IPS DF 4.7 (cell line): ENCODE results near the gene SLC39A11.
"Not testable (repeated sequence)": the region's sequence is repeated elsewhere in the genome, so short reads cannot be mapped to it uniquely, and the experiment has no call there.

Experiments used
- DNase-seq: peaks from one replicate; pipeline ENCODE4 v3.0.0-alpha.2; 2013; ENCODE audit warnings: low spot score; ENCODE audit errors: extremely low read depth

Gene SLC39A11

GRCh38 chr17:73107191-73107590, 14.7 kb upstream of the SLC39A11 start:
- DNase-seq, result no peak

DNA sequence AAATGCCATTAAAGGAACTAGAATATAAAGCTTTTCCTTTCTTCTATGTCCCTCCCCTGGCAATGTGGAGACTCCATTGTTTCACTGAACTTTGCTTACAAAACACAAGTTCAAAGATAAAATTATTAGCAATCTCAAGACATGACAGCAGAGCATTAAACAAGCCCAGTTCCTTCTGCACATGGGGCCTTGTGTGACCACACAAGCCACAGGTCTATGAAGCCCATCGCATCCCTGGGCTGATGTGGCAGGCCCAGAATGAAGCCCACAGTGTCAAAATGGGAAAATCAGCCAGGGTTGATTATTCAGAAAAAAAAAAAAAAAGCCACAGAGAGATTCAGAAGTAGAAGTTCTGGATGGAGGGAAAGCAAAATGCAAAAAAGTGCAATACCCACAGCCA, 12.9 kb upstream of the SLC39A11 start:
- no peak for DNase-seq

DNA sequence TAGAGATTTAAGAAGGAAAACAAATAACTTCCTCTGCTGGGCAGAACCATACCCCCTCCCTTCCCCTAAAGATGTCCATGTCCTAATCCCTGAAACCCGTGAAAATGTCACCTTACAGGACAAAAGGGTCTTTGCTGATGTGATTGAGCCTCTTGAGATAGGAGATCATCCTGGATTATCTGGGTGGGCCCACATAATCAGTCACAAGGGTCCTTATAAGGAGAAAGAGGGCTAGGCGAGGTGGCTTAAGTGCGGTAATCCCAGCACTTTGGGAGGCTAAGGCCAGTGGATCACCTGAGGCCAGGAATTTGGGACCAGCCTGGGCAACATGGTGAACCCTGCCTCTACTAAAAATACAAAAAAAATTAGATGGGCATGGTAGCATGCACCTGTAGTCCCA, 12.0 kb upstream of the SLC39A11 start:
- DNase-seq, result no peak

GRCh38 chr17:73103641-73104335, 11.3 kb upstream of the SLC39A11 start:
- no peak for DNase-seq

GRCh38 chr17:73101031-73101430, 8.5 kb upstream of the SLC39A11 start:
- no peak for DNase-seq

GRCh38 chr17:73100363-73100762, 7.9 kb upstream of the SLC39A11 start:
- DNase-seq, result no peak

DNA sequence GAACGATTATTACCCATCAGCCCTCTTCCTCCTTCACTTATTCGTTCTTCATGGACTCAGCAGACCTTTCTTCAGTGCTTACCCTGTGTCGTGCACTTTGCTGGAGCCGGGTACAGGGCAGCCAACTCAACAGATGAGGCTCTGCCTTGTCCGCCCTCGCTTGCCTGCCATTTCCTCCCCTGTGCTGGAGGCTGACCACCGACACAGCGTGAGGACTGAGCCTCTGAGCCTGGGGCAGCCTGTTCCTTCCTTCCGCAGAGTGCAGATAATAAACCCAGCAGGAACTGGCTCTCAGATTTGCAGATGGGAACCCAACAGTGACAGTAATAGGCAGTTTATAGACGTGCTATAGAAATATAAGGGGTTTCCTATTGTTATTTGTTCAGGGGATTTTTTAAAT, 7.0 kb upstream of the SLC39A11 start:
- no peak for DNase-seq

DNA sequence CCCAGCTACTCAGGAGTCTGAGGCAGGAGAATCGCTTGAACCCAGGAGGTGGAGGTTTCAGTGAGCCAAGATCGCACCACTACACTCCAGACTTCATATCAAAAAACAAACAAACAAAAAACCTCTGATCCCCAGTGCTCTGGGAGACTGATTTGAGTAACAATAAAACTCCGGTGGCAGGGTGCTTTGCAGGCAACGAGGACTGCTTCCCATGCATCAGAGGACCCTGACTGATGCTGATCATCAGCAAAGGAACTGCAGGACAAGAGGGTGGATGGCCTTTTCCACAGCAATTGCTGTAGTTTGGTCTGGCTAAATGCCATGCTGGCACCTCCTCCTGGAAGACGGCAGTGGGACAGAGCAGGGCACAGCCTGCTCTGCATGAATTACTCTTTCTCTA, 6.4 kb upstream of the SLC39A11 start:
- no peak for DNase-seq

DNA sequence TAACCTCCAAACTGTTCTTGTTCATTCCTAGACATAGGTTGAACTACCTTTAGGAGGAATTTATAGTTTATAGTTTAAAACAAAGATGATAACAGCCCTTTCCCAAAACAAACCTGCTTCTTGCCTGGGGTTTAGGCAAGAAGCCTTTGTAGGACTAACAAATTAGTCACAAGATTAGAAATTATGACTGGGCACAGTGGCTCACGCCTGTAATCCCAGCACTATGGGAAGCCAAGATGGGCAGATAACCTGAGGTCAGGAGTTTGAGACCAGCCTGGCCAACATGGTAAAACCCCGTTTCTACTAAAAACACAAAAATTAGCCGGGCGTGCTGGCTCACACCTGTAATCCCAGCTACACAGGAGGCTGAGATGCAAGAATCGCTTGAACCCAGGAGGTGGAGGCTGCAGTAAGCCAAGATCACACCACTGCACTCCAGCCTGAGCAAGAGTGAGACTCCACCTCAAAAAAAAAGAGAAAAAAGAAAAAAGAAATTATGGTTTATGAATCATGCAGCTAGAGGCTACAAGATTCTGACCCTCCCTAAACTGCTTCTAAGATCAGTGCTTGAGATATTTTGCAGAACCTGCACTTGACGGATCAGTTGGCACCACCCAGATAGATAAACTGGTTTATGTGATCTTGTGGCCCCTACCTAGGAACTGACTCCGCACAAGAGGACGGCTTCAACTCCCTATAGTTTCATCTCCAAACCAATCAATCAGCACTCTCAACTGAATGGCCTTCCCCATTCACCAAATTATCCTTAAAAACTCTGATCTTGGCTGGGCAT, 5.7 kb upstream of the SLC39A11 start:
- DNase-seq, result not testable (repeated sequence)

- no peak for DNase-seq
These were observed 4.4 kb upstream of the SLC39A11 start for GRCh38 chr17:73096866-73097265.

- DNase-seq, result no peak
These were observed 3.7 kb upstream of the SLC39A11 start for GRCh38 chr17:73096211-73096610.

DNA sequence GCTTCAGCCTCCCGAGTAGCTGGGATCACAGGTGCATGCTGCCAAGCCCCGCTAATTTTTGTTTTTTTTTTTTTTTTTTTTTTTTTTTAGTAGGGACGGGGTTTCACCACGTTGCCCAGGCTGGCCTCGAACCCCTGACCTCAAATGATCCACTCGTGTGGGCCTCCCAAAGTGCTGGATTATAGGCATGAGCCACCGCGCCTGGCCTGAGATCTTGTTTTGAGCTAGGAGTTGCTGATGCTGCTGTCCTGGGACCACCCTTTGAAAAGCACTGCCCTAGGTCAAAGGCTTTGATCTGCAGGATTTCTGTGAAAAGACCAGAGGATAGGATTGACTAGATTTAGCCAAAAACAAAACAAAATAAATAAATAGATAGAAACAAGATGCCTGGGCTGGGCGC, 798 bp upstream of the SLC39A11 start:
- no peak for DNase-seq

- DNase-seq, result no peak
These were observed 542 bp downstream of the SLC39A11 start for GRCh38 chr17:73091770-73092522.

GRCh38 chr17:73091410-73091769, 1.1 kb downstream of the SLC39A11 start:
- DNase-seq, result no peak

DNA sequence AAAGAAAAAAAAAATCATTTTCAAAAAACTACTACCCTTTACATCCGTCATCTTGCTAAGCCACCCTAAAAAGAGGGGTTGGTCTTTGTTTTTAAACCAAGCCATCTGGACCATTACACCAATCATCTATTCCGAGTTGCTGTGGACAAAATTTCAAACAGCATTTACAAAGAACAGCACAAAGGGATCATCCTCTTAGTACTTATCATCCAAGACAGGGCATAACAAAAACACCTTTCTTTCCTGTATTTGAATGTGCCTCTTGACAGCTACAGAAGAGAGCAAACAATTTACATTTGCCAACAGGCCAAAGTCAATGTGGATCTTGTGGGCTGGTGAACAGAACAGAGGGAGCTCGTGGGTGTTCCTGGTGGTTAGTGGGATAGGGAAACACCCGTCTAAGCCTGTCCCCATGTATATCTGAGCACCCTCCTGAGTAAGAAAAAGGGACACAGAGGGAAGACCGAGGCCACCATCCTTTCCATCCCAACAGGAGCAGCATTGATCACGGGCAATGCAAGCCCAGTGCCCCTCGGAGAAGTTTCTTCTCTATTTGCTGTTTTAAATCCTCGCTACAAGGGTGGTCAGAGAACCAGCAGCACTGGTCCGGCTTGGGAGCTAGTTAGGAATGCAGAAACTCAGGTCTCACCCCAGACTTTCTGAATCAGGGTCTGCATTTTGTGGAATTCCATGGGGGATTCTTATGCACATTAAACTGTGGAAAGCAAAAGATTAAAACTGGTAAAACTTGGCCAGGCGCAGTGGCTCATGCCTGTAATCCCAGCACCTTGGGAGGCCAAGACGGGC, 1.9 kb downstream of the SLC39A11 start:
- DNase-seq, result no peak

DNA sequence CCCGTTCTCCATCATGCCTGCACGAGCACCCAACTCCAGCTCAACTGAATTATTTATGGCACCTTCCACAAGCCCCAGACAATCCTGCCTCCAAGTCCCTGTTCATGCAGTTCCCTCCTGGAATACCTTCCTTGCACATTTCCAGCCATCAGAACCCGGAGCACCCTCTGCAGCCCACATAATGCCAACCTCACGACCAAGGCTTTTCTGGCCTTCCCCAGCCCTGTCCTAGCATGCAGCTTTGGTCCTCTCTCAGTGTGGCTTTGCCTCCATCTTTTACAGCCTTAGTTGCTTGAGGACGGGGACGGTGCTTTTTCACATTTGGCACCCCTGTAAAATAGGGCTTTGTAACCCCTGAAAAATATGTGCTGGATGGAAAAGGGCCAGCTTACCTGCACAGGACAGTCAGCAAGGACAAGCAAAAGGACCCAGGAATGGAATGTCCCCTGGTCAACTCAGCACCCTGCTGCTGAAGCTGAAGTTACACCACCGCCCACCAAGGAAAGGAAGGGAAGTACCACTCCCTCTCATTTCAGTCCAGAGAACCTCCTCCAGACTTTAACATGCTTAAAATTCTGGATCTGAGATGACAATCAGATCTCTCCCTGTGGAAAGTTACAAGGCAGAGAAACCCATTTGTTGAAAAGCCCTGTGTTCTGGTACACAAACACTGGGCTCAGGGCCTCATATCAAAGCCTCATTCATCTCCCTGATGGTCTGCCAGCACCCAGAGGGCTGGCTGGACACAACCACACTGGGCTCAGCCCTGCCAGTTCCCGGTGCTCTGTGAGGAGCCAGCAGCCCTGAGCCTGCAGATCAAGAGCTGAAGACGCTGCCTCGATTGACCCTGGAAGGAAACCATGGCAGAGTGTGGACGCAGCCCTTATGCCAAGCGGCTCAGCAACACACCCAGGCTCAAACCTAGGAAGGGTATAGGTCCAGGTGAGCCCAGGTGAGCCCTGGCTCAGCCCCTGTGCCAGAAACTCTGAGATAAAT, 2.9 kb downstream of the SLC39A11 start:
- DNase-seq, result no peak

DNA sequence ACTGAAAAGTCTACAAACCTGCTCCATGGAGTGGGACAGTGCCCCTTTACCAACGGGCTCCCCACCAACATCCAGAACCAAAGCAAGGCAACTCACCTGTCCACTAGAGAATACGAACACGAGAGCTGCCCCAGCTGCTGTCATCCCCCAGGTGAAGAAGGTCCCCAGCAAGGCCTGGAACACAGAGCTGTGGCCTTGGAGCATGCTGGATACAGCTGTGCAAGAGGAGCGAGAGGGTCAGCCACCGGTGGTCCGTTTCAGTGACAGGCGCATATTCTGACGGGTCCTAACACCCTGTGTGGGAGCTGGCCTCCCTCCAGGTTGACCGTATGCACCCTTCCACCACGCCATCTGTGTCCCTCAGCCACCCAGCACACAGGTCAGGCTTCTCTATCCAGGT, 3.9 kb downstream of the SLC39A11 start:
- DNase-seq, result no peak

- DNase-seq, result no peak
These were observed 9.1 kb downstream of the SLC39A11 start for GRCh38 chr17:73083432-73083831.

DNA sequence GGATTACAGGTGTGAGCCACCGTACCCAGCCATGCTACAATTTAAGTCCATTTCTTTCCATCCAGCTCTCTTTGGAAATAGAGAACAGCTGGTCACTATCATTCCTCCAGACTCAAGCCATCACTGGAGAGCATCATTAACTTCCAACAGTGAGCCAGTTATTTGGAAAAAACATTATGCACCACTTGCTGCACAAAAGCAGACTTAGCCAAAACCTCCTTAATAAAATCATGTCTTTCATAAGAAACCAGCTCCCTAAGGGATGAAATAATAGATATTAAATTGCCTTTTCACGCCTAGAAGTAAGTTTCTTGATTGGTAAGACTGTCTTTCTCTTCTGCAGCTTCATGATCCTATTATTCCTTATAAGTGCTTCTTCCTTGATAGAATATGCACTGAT, 17.9 kb downstream of the SLC39A11 start:
- DNase-seq, result no peak

DNA sequence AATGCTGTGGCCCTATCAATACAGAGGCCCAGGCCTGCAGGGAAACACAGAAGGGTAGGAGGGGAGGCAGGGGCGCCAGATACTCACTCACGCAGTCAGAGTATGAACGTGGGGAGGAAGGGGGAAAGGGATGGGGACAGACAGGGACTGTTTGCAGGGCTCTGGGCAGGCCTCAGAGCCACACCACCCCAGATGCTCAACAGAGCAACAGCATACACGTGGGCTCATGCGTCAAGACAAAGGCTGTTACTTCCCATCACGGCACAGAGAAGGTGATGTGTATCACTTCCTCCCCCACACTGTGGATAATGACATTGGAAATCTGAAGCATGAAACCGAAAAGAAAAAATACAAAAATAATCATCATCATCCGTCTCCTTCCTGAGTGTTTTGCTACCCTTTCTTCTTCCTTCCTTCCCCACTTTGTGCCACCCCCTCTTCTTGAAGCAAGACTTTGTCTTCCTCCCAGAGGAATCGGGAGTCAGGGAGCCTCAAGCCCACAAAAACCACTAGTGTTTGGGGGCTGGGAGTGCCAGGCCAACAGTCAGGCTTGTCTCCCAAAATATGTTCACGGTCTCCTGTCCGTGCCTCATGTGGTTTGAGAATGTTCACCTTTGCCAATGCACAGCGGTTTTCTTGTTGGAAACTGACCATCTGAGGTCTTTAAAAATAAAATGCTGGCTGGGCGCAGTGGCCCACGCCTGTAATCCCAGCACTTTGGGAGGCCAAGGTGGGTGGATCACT, 20.1 kb downstream of the SLC39A11 start:
- no peak for DNase-seq
